ENCODE results near the gene MTX2.
"Not testable (repeated sequence)": the region's sequence is repeated elsewhere in the genome, so short reads cannot be mapped to it uniquely, and the experiment has no call there.

The MTX2 gene

GRCh38 chr2:176368349-176368748 is 99.1 kb downstream of the MTX2 start:
- TF ChIP-seq, protein P1, sequence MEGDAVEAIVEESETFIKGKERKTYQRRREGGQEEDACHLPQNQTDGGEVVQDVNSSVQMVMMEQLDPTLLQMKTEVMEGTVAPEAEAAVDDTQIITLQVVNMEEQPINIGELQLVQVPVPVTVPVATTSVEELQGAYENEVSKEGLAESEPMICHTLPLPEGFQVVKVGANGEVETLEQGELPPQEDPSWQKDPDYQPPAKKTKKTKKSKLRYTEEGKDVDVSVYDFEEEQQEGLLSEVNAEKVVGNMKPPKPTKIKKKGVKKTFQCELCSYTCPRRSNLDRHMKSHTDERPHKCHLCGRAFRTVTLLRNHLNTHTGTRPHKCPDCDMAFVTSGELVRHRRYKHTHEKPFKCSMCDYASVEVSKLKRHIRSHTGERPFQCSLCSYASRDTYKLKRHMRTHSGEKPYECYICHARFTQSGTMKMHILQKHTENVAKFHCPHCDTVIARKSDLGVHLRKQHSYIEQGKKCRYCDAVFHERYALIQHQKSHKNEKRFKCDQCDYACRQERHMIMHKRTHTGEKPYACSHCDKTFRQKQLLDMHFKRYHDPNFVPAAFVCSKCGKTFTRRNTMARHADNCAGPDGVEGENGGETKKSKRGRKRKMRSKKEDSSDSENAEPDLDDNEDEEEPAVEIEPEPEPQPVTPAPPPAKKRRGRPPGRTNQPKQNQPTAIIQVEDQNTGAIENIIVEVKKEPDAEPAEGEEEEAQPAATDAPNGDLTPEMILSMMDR (IDR thresholded peaks at IDR 0.05; ENCODE audit: low read depth, low read length, missing control alignments) = no peak
- no peak for DNase-seq (ENCODE audit: low read depth)
- no peak overlapping the region for H3K4me3 ChIP-seq (ENCODE audit: low read depth, low read length)

GRCh38 chr2:176370467-176371171 is 101.4 kb downstream of the MTX2 start:
- TF ChIP-seq, protein P1 (IDR thresholded peaks at IDR 0.05; ENCODE audit: low read depth, low read length, missing control alignments) = no peak
- no peak overlapping the region for H3K4me3 ChIP-seq (ENCODE audit: low read depth, low read length)
- no peak for DNase-seq (ENCODE audit: low read depth)

DNA sequence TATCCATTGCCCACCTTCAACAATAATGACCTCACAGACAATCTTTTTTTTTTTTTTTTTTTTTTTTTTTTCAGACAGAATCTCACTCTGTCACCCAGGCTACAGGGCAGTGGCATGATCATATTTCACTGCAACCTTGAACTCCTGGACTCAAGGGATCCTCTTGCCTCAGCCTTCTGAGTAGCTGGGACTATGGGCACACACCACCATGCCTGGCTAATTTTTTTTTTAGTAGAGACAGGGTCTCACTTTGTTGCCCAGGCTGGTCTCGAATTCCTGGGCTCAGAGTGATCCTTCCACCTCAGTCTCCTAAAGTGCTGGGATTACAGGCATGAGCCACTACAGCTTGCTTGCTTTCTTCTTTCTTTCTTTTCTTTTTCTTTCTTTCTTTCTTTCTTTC is 103.9 kb downstream of the MTX2 start:
- not testable (repeated sequence) for DNase-seq (ENCODE audit: low read depth); H3K4me3 ChIP-seq (ENCODE audit: low read depth, low read length)

DNA sequence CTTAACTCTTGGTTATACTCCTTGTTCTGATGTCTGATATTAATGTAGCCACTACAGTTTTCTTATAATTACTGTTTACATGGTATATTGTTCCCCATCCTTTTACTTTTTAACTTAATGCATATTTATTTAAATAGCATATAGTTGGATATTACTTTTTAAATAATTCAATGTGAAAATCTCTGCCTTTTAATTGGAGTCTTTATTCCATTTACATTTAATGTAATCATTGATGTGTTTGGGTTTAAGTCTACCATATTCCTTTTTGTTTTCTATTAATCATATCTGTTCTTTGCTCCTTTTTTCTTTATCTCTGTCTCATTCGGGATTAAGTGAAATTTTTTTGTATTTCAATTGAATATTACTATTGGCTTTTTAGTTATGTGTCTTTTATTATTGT is 109.1 kb downstream of the MTX2 start:
- no peak for DNase-seq (ENCODE audit: low read depth)
- TF ChIP-seq, protein P1 (IDR thresholded peaks at IDR 0.05; ENCODE audit: low read depth, low read length, missing control alignments) = no peak
- no peak overlapping the region for H3K4me3 ChIP-seq (ENCODE audit: low read depth, low read length)

DNA sequence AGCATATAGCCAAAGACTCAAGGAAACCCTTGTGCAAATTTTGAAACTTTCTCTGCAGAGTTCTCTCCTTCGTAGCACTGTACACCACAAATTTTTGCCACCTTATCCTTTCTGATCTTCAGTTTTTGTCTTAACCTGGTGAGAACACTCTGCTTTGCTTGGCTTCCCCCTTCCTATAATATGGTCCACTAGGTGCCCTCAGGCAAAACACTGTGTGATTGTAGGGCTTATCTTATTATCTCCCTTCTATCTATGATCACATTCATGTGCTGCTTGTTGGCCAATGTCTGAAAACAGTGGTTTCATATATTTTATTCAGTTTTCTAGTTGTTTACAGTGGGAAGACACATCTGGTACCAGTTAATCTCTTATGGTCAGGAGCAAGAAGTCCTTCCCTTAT is 111.1 kb downstream of the MTX2 start:
- TF ChIP-seq, protein P1 (IDR thresholded peaks at IDR 0.05; ENCODE audit: low read depth, low read length, missing control alignments) = no peak
- no peak for DNase-seq (ENCODE audit: low read depth)
- H3K4me3 ChIP-seq (ENCODE audit: low read depth, low read length) = no peak overlapping the region

DNA sequence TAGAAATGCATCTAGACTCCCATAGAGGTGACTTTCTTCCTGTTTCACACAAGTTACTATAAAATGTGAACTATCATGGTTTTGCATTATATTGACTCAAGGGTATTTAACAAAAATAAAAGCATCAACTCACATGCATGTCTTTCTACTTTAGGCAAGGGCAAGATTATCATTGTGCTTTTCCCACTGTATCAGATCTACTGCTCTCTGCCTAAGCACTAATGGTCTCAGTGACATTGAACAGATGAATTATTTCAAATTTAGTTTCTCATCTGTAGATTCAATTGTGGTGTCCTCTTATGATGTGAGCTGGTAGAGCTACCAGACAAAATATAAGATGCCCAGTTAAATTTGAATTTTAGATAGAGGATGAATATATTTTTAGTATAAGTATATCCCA is 113.9 kb downstream of the MTX2 start:
- DNase-seq (ENCODE audit: low read depth) = no peak

DNA sequence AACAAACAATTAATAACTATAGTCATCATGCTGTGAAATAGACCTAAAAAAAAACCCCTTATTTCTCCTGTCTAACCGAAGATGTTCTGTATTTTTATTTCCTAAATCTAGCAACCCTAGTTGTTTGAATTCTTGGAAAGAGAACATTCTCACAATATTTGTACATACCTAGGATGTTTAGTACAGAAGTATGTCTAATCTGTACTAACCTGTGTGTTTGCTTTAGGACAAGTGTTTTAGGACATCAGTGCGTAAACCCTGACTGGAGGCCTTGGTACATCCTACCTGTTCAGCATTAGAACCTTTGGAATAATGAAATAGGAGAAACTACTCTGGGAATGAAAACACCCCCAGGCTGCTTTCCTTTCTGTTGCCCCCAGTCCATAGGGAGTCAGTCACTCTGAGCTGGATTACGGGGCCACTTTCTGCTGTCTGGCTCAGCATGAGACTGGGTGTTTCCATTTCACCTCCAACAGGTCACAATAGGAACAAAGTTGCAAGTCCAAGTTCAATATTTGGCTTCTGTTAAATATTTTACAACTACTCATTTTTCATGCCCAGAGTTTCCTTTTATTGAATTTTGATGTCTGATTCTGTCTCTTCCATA is 114.7 kb downstream of the MTX2 start:
- DNase-seq (ENCODE audit: low read depth) = no peak
- TF ChIP-seq, protein P1 (IDR thresholded peaks at IDR 0.05; ENCODE audit: low read depth, low read length, missing control alignments) = no peak
- H3K4me3 ChIP-seq (ENCODE audit: low read depth, low read length) = no peak overlapping the region

More for the DNA sequence above, 113.9 kb downstream of the MTX2 start:
- TF ChIP-seq, protein P1 (IDR thresholded peaks at IDR 0.05; ENCODE audit: low read depth, low read length, missing control alignments) = no peak
- no peak overlapping the region for H3K4me3 ChIP-seq (ENCODE audit: low read depth, low read length)
